Retinal pigment epithelial cell (primary cell): ENCODE measurements around the gene DTD1.

ENCODE experiments used
- DNase-seq: peaks from one replicate; pipeline ENCODE4 v3.0.0-alpha.2; 2010; ENCODE audit warnings: low read depth
- H3K4me3 ChIP-seq: 2 replicates; pipeline ENCODE4 v1.5.1; 2011; ENCODE audit warnings: mild to moderate bottlenecking, low read length, control low read depth, moderate library complexity
- CTCF ChIP-seq: conservative IDR thresholded peaks from 2 replicates; pipeline ENCODE4 v1.5.1; 2011; ENCODE audit warnings: low read depth, low read length, control low read depth, inconsistent platforms

DTD1 gene

GRCh38 chr20:18580012-18580411, 7.8 kb upstream of the DTD1 start:
- TF ChIP-seq CTCF, result no peak
- no peak overlapping the region for H3K4me3 ChIP-seq
- DNase-seq, result no peak

GRCh38 chr20:18585134-18585533, 2.7 kb upstream of the DTD1 start:
- H3K4me3 ChIP-seq, result no peak overlapping the region
- no peak for DNase-seq
- no peak for TF ChIP-seq CTCF

GRCh38 chr20:18588574-18588933, 700 bp downstream of the DTD1 start:
- TF ChIP-seq CTCF, result no peak
- H3K4me3 ChIP-seq, result peak overlapping the region; percentile 70
- DNase-seq, result no peak

DNA sequence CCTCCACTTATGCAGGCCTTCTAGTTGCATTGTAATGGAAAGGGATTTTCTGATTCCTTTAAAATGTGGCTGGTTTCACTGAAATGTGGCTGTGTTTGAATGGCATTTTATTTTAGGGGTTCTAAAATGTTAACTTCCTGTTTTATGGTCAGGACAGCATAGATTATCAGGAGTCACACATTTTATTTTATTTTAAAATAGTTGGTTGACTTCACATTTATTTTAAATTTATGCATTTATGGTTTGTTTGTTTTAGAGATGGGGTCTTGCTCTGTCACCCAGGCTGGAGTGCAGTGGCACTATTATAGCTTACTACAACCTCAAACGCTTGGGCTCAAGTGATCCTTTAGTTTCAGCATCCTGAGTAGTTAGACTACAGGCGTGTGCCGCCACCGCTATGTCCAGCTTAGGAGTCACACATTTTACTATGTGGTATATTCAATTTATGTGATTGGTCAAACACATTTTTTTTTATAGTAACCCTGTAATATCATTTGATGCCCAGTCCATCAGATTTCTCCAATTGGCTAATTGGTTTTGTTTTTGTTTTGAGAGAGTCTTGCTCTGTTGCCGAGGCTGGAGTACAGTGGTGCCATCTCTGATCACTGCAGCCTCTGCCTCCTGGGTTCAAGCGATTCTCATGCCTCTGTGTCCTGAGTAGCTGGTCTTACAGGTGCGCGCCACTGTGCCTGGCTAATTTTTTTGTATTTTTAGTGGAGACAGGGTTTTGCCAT, 2.3 kb downstream of the DTD1 start:
- DNase-seq, result no peak
- TF ChIP-seq CTCF, result no peak

GRCh38 chr20:18596270-18596669, 8.4 kb downstream of the DTD1 start:
- no peak overlapping the region for H3K4me3 ChIP-seq
- DNase-seq, result no peak
- TF ChIP-seq CTCF, result no peak

More for the DNA sequence above, 2.3 kb downstream of the DTD1 start:
- no peak overlapping the region for H3K4me3 ChIP-seq

DNA sequence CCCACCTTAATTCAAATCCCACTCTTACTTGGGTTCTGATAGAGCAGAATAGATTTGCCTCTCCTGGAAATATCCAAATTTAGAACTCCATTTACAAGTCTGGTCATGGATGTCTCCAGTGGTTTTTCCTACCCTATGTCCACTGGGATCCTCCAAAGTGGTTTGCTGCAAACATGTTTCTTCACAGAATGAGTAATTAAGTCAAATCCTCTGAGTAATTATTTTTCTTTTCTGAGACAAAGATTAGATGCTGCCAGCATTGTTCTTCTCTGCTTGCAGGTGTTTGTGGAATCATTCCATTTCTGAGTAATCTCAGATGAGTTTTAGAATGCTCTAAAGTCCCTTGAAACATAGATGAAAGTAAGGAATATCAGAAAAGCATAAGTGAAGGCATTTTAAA, 21.9 kb downstream of the DTD1 start:
- no peak for DNase-seq
- TF ChIP-seq CTCF, result no peak
- no peak overlapping the region for H3K4me3 ChIP-seq

- no peak for TF ChIP-seq CTCF
- DNase-seq, result no peak
These were observed 23.6 kb downstream of the DTD1 start for GRCh38 chr20:18611492-18611891.

More at GRCh38 chr20:18611492-18611891, 23.6 kb downstream of the DTD1 start:
- H3K4me3 ChIP-seq, result no peak overlapping the region
